KBM-7 (cell line): ENCODE results near the gene TMED4.
"Not testable (repeated sequence)": the region's sequence is repeated elsewhere in the genome, so short reads cannot be mapped to it uniquely, and the experiment has no call there.

Experiments used
- DNase-seq: peaks from one replicate; pipeline ENCODE4 v3.0.0-alpha.2; 2015
- in situ Hi-C: fragments of 300-500 bp; cut with MboI; formaldehyde crosslinking; loops from 2 replicates; pipeline ENCODE4 v1.14.3; 2020; ENCODE audit warnings: low sequenced_read_pairs, low pct_unique_long_range_greater_than_20kb, mixed read lengths

TMED4 gene

GRCh38 chr7:44608916-44609648, 27.1 kb upstream of the TMED4 start:
- peak; percentile 85 for DNase-seq
- in situ Hi-C loops, result no loop called here

GRCh38 chr7:44607141-44608068, 25.4 kb upstream of the TMED4 start:
- in situ Hi-C loops, result no loop called here

DNA sequence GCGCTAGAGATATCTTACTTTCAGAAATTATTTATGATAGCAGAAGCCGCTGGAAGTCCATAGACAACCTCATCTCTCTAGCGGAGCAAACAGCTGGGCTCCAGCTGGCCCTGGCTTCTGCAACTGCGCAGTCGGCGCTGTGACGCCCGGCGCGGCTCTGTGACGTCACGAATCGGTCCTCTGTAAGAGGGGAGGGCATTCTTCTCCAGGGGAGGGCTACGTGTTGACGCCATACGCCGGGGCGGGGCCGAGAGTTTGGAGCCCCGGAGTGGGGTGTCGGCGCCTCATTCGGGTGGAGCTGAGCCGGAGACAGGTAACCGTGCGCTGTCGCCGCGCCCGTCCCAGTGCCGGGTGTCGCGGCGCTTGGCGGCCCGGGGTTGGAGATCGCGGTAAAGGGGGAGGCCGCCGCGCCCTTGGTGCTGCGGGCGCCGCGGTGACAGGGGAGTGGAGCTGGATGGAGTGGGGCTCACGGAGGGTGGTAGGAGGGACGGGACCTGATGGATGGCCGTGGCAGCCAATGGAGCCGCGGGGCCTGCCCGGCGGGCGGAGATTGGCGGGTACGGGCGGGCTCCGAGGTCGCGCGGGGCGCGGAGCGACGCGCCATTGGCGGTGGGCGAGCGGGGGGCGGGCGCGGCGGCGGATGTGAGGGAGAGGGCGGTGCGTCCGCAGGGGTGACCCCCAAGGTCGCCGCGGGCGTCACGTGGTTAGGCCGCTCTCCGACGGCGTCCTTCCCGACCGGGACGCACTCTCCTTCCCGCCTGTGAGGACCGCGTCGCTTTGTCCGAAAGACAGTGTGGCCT, 24.5 kb upstream of the TMED4 start, which contains the start of gene OGDH:
Gene OGDH, plus strand, starts transcription at position 287 of the 800 bp plus-strand sequence. CDS start 17,717 bp downstream, outside the sequence.
- peak; percentile 99 for DNase-seq
- in situ Hi-C loops, result no loop called here

More at GRCh38 chr7:44607141-44608068, 25.4 kb upstream of the TMED4 start:
- no peak for DNase-seq

- no peak for DNase-seq
- in situ Hi-C loops, result no loop called here
These were observed 22.9 kb upstream of the TMED4 start for GRCh38 chr7:44604941-44605340.

- in situ Hi-C loops, result no loop called here
- no peak for DNase-seq
These were observed 21.2 kb upstream of the TMED4 start for GRCh38 chr7:44603193-44603592.

GRCh38 chr7:44602576-44602910, 20.5 kb upstream of the TMED4 start:
- DNase-seq, result no peak
- in situ Hi-C loops, result no loop called here

GRCh38 chr7:44599222-44599621, 17.2 kb upstream of the TMED4 start:
- in situ Hi-C loops, result loop anchor here (25.0 kb wide), 2 partner anchors 338 to 538 kb away; no protein-coding TSS in a partner anchor
- DNase-seq, result no peak

- DNase-seq, result not testable (repeated sequence)
- in situ Hi-C loops, result loop anchor here (25.0 kb wide), 2 partner anchors 340 to 540 kb away; no protein-coding TSS in a partner anchor
These were observed 15.2 kb upstream of the TMED4 start for GRCh38 chr7:44597181-44597580.

- DNase-seq, result no peak
- in situ Hi-C loops, result loop anchor here (25.0 kb wide), 2 partner anchors 341 to 541 kb away; no protein-coding TSS in a partner anchor
These were observed 14.1 kb upstream of the TMED4 start for GRCh38 chr7:44595934-44596635.

GRCh38 chr7:44590910-44591309, 8.9 kb upstream of the TMED4 start:
- DNase-seq, result no peak
- in situ Hi-C loops, result loop anchor here (25.0 kb wide), 2 partner anchors 346 to 546 kb away; no protein-coding TSS in a partner anchor

- in situ Hi-C loops, result loop anchor here (25.0 kb wide), 2 partner anchors 349 to 549 kb away; no protein-coding TSS in a partner anchor
- peak; percentile 80 for DNase-seq
These were observed 6.0 kb upstream of the TMED4 start for GRCh38 chr7:44587843-44588711.

DNA sequence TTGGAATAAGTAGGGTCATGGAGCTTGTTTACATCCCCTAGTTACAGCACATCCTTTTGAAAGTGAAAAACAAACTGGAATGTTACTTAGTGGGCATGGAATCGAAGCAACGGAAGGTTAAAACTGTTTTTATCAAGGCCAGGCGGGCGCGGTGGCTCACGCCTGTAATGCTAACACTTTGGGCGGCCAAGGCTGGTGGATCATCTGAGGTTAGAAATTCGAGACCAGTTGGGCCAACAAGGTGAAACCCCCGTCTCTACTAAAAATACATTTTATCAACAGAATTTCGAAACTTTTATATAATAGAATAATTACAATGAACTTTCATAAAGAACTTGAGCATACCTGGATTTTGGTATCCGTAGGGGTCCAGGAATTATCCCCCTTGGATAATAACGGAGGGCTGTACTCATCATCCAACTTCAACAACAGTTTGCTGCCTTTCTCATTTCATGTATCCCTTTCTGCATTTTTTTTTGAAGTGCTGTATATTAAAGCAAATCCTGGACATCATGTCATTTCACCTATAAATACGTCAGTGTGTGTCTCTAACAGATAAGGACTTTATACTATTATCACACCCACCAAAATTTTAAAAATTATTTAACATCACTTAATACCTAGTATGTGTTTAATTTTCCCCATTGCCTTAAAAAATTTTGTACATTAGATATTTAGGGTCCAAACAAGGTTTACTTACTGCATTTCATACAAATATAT, 1.3 kb upstream of the TMED4 start:
- in situ Hi-C loops, result loop anchor here (25.0 kb wide), 2 partner anchors 354 to 554 kb away; no protein-coding TSS in a partner anchor
- no peak for DNase-seq

DNA sequence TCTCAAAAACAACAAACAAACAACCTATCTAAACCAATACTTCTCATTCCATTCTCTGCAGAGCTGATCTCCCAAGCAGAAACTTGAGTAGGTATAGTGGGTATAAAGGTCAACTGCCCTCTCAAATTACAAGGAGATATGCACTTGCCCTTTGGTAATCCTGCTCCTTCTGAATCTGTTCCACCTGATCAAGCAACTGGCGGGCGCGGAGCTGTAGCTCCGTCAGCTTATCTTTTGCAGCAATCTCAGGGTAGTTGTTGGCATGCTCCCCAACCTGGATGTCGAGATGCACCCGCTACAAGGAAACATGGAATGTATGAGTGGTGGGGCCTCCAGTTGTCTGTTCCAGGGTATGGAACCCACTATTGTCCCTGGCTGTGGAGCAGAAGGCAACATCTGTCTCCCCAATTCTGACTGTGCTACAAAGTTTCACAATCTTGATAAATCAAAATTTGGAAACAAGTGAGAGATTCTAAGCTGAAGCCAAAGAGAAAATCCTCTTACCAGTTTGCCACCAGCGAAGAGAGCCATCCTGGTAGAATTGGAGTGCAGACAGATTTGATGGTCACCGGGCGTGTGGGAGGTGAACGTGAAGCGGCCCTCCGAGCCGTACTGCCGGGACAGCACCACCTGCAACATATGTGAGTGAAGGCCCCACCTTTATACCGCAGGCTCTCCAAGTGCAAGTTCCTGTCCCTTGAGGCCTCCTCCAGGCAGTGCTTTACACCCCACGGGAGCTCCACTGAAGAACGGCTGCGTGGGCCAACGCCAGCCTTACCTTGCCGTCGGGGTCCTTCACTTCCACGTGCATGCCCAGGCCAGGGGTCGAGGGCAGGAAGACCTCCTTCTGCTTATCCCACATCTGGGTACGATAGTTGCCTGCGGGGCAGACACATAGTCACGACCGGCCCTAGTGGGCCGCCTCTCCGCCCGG, 819 bp downstream of the TMED4 start:
- in situ Hi-C loops, result loop anchor here (25.0 kb wide), 2 partner anchors 356 to 556 kb away; no protein-coding TSS in a partner anchor
- DNase-seq, result peak; percentile 29

DNA sequence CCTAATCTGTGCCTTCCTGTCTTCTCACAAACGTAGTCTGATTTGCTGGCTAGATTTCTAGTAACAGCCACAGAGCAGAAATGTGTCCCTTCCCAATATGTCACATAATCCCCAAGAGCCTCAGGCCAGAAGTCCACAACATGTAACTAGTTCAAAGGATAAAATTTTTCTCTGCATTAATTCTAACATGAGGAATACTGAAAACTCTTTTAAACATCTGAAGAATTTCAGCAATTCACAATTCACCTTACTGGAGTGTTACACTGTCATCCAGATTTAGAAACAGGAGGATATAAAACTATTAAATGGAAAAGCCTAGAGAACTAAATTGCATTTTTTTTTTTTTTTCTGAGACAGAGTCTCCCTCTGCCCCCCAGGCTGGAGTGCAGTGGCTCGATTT, 5.8 kb downstream of the TMED4 start:
- in situ Hi-C loops, result loop anchor here (25.0 kb wide), 2 partner anchors 361 to 561 kb away; no protein-coding TSS in a partner anchor
- no peak for DNase-seq

DNA sequence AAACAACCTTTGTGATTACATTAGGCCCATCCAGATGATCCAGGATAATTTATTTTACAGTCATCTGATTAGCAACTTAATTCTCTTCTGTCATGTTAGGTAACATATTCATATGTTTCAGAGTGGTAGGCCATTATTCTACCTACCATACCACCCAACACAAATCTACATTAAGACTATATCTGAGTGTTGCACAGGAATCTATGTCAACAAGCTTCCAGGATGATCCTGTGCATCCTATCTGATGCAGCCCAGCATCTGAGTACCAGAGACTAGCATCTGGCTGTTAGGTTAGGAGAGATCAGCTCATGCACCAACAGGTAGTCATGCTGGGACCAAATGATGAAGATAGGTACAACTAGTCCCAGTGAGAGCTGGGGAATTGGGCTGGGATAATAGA, 7.0 kb downstream of the TMED4 start:
- in situ Hi-C loops, result loop anchor here (25.0 kb wide), 2 partner anchors 362 to 562 kb away; no protein-coding TSS in a partner anchor

More for the DNA sequence above, 7.0 kb downstream of the TMED4 start:
- DNase-seq, result no peak
